GM19099 (cell line): ENCODE results near the gene QPRT.

Source experiments
- POLR2A ChIP-seq: IDR thresholded peaks from 3 replicates; pipeline ENCODE4 v1.6.1; 2011; ENCODE audit warnings: low read depth; ENCODE audit not compliant: insufficient read length; ENCODE audit errors: extremely low read depth

Gene QPRT

GRCh38 chr16:29662000-29662728 is 16.8 kb upstream of the QPRT start:
- no peak for TF ChIP-seq POLR2A

- TF ChIP-seq POLR2A: no peak
Observed at GRCh38 chr16:29662729-29663015, 16.3 kb upstream of the QPRT start.

- TF ChIP-seq POLR2A: peak; percentile 80
Observed at GRCh38 chr16:29663016-29663806, 15.8 kb upstream of the QPRT start, which contains the start of gene SPN. Gene SPN, plus strand, starts transcription at chr16:29663247. Its CDS starts 482 bp downstream, at chr16:29663729.

GRCh38 chr16:29663807-29664090 is 15.2 kb upstream of the QPRT start:
- TF ChIP-seq POLR2A: no peak

- peak; percentile 19 for TF ChIP-seq POLR2A
Observed at GRCh38 chr16:29664091-29664921, 14.7 kb upstream of the QPRT start.

GRCh38 chr16:29665294-29666077 is 13.5 kb upstream of the QPRT start:
- no peak for TF ChIP-seq POLR2A

GRCh38 chr16:29667755-29668154 is 11.2 kb upstream of the QPRT start:
- peak; percentile 35 for TF ChIP-seq POLR2A

GRCh38 chr16:29668267-29668666 is 10.7 kb upstream of the QPRT start:
- no peak for TF ChIP-seq POLR2A

GRCh38 chr16:29673501-29673900 is 5.5 kb upstream of the QPRT start:
- no peak for TF ChIP-seq POLR2A

- no peak for TF ChIP-seq POLR2A
Observed at GRCh38 chr16:29674188-29674587, 4.8 kb upstream of the QPRT start.

- no peak for TF ChIP-seq POLR2A
Observed at GRCh38 chr16:29675811-29676643, 3.0 kb upstream of the QPRT start.

- no peak for TF ChIP-seq POLR2A
Observed at GRCh38 chr16:29676989-29677785, 1.8 kb upstream of the QPRT start.

GRCh38 chr16:29680180-29680598 is 1.2 kb downstream of the QPRT start:
- no peak for TF ChIP-seq POLR2A
